A549 (cell line): ENCODE results near the gene TMEM271.

ENCODE experiments used
- EP300 ChIP-seq, 2 experiments: fragments of >200 bp; sonication (Bioruptor Twin); formaldehyde crosslinking; IDR thresholded peaks; 2 replicates in 1 of 2; 3 replicates in 1 of 2; pipeline ENCODE4 v1.6.1; 2016 to 2017
- JUNB ChIP-seq: fragments of >200 bp; sonication (Bioruptor Twin); formaldehyde crosslinking; IDR thresholded peaks from 2 replicates; pipeline ENCODE4 v1.6.1; 2016
- KDM1A ChIP-seq: fragments of 200-600 bp; sonication (generic); IDR thresholded peaks from 2 replicates; pipeline ENCODE4 v1.6.1; 2016; ENCODE audit warnings: low read depth, mild to moderate bottlenecking
- MAZ ChIP-seq: fragments of 150-350 bp; IDR thresholded peaks from 2 replicates; pipeline ENCODE4 v1.6.1; 2014; ENCODE audit warnings: antibody characterized with exemption, low read depth, low read length, borderline replicate concordance
- NFE2L2 ChIP-seq: fragments of 150-350 bp; conservative IDR thresholded peaks from 2 replicates; pipeline ENCODE4 v1.6.1; 2014; ENCODE audit warnings: low read length
- NPAS2 ChIP-seq: fragments of 250-450 bp; sonication (Bioruptor Pico); IDR thresholded peaks from 2 replicates; pipeline ENCODE4 v1.8.0; 2022; ENCODE audit warnings: mild to moderate bottlenecking, moderate library complexity, borderline replicate concordance
- POLR2A ChIP-seq: IDR thresholded peaks from 2 replicates; pipeline ENCODE4 v1.6.1; 2012; ENCODE audit warnings: mild to moderate bottlenecking, low read length
- TF ChIP-seq, protein P1 (sequence below): IDR thresholded peaks from 2 replicates; pipeline ENCODE4 v1.6.1; 2012
- TF ChIP-seq, protein P2 (sequence below): fragments of >200 bp; sonication (Bioruptor Twin); formaldehyde crosslinking; IDR thresholded peaks from 3 replicates; pipeline ENCODE4 v1.5.1; 2016

DNA sequence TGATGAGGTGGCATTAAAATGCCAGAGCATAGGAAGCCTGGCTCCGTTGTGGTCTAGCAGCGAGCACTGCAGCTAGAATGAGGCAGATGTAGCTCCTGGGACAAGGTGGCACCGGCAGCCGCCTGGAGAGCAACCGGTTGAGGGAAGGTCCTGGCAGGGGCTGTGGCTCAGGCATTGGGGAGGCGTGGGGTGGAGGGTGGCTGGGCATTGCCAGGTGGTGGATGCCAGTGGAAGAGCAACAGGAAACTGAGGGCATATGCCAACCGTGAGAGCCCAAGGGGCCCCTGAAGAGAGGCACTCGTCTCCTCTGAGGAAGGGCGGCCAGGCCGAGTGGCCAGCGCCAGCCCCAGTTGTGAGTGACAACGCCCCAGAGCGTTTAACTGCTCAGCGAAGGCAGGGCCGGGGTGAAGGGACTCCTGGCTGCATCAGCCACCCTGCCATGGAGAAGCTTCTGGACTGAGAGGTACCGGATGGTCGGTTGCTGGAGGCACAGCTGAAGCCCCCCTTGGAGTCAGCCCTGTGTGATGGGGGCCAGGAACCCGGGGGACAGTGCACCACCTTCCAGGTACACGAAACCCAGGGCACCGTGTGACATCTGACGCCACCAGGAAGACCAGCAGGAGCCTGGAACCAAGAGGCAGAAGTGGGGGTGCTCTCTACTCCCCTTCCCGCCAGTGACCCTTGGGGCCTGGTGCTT is 36.1 kb upstream of the TMEM271 start:
- TF ChIP-seq, protein P1, sequence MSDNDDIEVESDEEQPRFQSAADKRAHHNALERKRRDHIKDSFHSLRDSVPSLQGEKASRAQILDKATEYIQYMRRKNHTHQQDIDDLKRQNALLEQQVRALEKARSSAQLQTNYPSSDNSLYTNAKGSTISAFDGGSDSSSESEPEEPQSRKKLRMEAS: no peak
- TF ChIP-seq, protein P2, sequence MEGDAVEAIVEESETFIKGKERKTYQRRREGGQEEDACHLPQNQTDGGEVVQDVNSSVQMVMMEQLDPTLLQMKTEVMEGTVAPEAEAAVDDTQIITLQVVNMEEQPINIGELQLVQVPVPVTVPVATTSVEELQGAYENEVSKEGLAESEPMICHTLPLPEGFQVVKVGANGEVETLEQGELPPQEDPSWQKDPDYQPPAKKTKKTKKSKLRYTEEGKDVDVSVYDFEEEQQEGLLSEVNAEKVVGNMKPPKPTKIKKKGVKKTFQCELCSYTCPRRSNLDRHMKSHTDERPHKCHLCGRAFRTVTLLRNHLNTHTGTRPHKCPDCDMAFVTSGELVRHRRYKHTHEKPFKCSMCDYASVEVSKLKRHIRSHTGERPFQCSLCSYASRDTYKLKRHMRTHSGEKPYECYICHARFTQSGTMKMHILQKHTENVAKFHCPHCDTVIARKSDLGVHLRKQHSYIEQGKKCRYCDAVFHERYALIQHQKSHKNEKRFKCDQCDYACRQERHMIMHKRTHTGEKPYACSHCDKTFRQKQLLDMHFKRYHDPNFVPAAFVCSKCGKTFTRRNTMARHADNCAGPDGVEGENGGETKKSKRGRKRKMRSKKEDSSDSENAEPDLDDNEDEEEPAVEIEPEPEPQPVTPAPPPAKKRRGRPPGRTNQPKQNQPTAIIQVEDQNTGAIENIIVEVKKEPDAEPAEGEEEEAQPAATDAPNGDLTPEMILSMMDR: no peak
- no peak for TF ChIP-seq JUNB
- TF ChIP-seq KDM1A: no peak
- TF ChIP-seq MAZ: no peak
- no peak for TF ChIP-seq EP300 (IDR thresholded peaks at IDR 0.05)
- TF ChIP-seq NPAS2: no peak
- TF ChIP-seq POLR2A: no peak
- no peak for TF ChIP-seq NFE2L2
